OCI-M1 (cell line): Measurements from ENCODE around the gene DUSP14.

Experiments
- DNase-seq: peaks from one replicate; lab custom pipeline; 2025; lab: John Stamatoyannopoulos, UW

The DUSP14 gene

DNA sequence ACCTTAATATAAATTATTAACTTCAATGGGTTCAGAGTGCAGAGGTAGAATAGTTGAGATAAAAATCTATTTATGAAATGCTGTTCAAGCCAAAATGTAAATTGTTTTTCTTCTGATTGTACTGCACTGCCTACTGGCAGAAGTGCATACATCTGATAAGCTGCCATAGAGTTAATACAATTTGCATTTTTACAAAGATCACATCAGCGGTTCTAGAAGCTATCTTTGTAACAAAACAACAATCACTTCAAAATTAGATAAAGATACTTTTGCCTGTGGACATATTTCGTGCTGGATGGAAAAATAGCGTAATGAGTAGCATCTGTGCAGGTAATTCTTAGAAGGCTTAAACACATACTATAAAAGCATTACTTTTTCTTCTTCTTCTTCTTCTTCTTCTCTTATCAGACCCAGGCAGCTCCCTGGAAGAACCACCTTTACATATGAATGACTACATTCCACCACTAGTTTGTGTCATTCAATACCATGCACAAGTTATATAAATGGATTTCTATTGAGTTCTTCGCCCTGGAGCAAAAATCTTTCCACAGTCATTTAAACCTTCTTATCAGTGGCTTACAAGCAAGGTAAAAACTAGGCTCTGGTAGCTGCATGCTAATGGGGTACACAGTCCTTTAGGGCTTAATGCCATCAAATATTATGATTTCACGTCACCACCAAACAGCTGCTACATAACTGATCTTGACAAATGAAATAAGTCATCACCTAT, 72.5 kb downstream of the DUSP14 start:
- DNase-seq = no peak
